H9 (cell line): Measurements from ENCODE around the gene HACD1. TPM values are rescaled to one million over a fixed set of nuclear protein-coding genes. Genes with fewer than 3 reads are reported as not detected.

Source experiments
- DNase-seq: peaks from one replicate; pipeline ENCODE4 v3.0.0-alpha.2; 2017
- H2AFZ ChIP-seq: one replicate; pipeline ENCODE4 v1.6.1; 2013; ENCODE audit warnings: mild to moderate bottlenecking, low read length, control low read depth, moderate library complexity
- H2AK5ac ChIP-seq: 2 replicates; pipeline ENCODE4 v1.6.1; 2013; ENCODE audit warnings: low read length, control low read depth, mixed read lengths; ENCODE audit not compliant: insufficient read length
- H2BK120ac ChIP-seq: one replicate; pipeline ENCODE4 v1.6.1; 2013; ENCODE audit warnings: low read depth, mild to moderate bottlenecking, low read length, control low read depth, inconsistent platforms; ENCODE audit not compliant: poor library complexity, severe bottlenecking
- H2BK12ac ChIP-seq: 2 replicates; pipeline ENCODE4 v1.6.1; 2013; ENCODE audit warnings: low read length, control low read depth, mixed read lengths, low read depth; ENCODE audit not compliant: insufficient read length
- H2BK15ac ChIP-seq: 2 replicates; pipeline ENCODE4 v1.6.1; 2013; ENCODE audit warnings: low read depth, low read length, control low read depth
- H2BK20ac ChIP-seq: one replicate; pipeline ENCODE4 v1.6.1; 2013; ENCODE audit warnings: low read depth, mild to moderate bottlenecking, low read length, control low read depth, inconsistent platforms; ENCODE audit not compliant: poor library complexity, severe bottlenecking
- H2BK5ac ChIP-seq: 2 replicates; pipeline ENCODE4 v1.6.1; 2013; ENCODE audit warnings: low read length, control low read depth, mixed read lengths; ENCODE audit not compliant: insufficient read length
- H3K14ac ChIP-seq: 2 replicates; pipeline ENCODE4 v1.6.1; 2013; ENCODE audit warnings: low read length, control low read depth; ENCODE audit not compliant: insufficient read depth
- H3K18ac ChIP-seq: 2 replicates; pipeline ENCODE4 v1.6.1; 2013; ENCODE audit warnings: low read depth, mild to moderate bottlenecking, mixed read lengths, low read length, control low read depth; ENCODE audit not compliant: insufficient read length
- H3K23ac ChIP-seq: 2 replicates; pipeline ENCODE4 v1.6.1; 2013; ENCODE audit warnings: low read length, control low read depth, mixed read lengths, low read depth; ENCODE audit not compliant: insufficient read length
- H3K23me2 ChIP-seq: 2 replicates; pipeline ENCODE4 v1.6.1; 2013; ENCODE audit warnings: low read depth, mild to moderate bottlenecking, mixed read lengths, low read length, control low read depth; ENCODE audit not compliant: insufficient read length, poor library complexity, severe bottlenecking
- H3K27ac ChIP-seq: 2 replicates; pipeline ENCODE4 v1.5.1; 2013; ENCODE audit warnings: low read length, control low read depth, mixed read lengths, low read depth; ENCODE audit not compliant: insufficient read length
- H3K27me3 ChIP-seq: 2 replicates; pipeline ENCODE4 v1.6.1; 2013; ENCODE audit warnings: low read length, control low read depth, inconsistent platforms; ENCODE audit not compliant: insufficient read depth
- H3K4ac ChIP-seq: 2 replicates; pipeline ENCODE4 v1.6.1; 2013; ENCODE audit warnings: low read depth, mild to moderate bottlenecking, control low read depth, inconsistent platforms, low read length, moderate library complexity
- H3K4me1 ChIP-seq: 2 replicates; pipeline ENCODE4 v1.6.1; 2013; ENCODE audit warnings: low read length, control low read depth, inconsistent platforms; ENCODE audit not compliant: insufficient read depth
- H3K4me2 ChIP-seq: 2 replicates; pipeline ENCODE4 v1.6.1; 2013; ENCODE audit warnings: low read length, control low read depth, mixed read lengths; ENCODE audit not compliant: insufficient read length, insufficient read depth
- H3K56ac ChIP-seq: 2 replicates; pipeline ENCODE4 v1.6.1; 2013; ENCODE audit warnings: low read depth, mild to moderate bottlenecking, mixed read lengths, low read length, control low read depth; ENCODE audit not compliant: insufficient read length
- H3K79me1 ChIP-seq: 2 replicates; pipeline ENCODE4 v1.6.1; 2013; ENCODE audit warnings: low read depth, mild to moderate bottlenecking, moderate library complexity, low read length, control low read depth, inconsistent platforms; ENCODE audit not compliant: insufficient read depth, poor library complexity, severe bottlenecking
- H3K79me2 ChIP-seq: 2 replicates; pipeline ENCODE4 v1.6.1; 2013; ENCODE audit warnings: low read length, control low read depth, inconsistent platforms; ENCODE audit not compliant: insufficient read depth
- H3K9ac ChIP-seq: 2 replicates; pipeline ENCODE4 v1.6.1; 2013; ENCODE audit warnings: low read length, control low read depth, mixed read lengths; ENCODE audit not compliant: insufficient read length; ENCODE audit errors: extremely low read depth
- H3K9me3 ChIP-seq: one replicate; pipeline ENCODE4 v1.6.1; 2013; ENCODE audit warnings: low read depth, low read length, inconsistent platforms; ENCODE audit not compliant: control insufficient read depth
- H3T11ph ChIP-seq: one replicate; pipeline ENCODE4 v1.6.1; 2013; ENCODE audit warnings: mild to moderate bottlenecking, low read length, control low read depth, inconsistent platforms
- H4K20me1 ChIP-seq: one replicate; pipeline ENCODE4 v1.6.1; 2013; ENCODE audit not compliant: control insufficient read depth, insufficient read length, insufficient read depth
- H4K5ac ChIP-seq: 2 replicates; pipeline ENCODE4 v1.6.1; 2013; ENCODE audit warnings: low read depth, mild to moderate bottlenecking, mixed read lengths, low read length, control low read depth; ENCODE audit not compliant: insufficient read length
- H4K8ac ChIP-seq: replicated peaks from 2 replicates; pipeline ENCODE4 v1.6.1; 2013; ENCODE audit warnings: low read length, control low read depth, mixed read lengths, low read depth; ENCODE audit not compliant: insufficient read length
- H4K91ac ChIP-seq: 2 replicates; pipeline ENCODE4 v1.6.1; 2013; ENCODE audit warnings: low read depth, mild to moderate bottlenecking, moderate library complexity, mixed read lengths, low read length, control low read depth; ENCODE audit not compliant: insufficient read length
- H3K27ac Mint-ChIP-seq, 3 experiments: 2 replicates in 2 of 3; 3 replicates in 1 of 3; pipeline ENCODE4 v1.8.0; 2020 to 2021; ENCODE audit warnings: mixed read lengths in 3 of 3, mild to moderate bottlenecking in 1 of 3, moderate library complexity in 1 of 3
- H3K27me3 Mint-ChIP-seq: 2 replicates; pipeline ENCODE4 v1.8.0; 2021; ENCODE audit warnings: low read depth, mild to moderate bottlenecking, moderate library complexity, mixed read lengths
- H3K36me3 Mint-ChIP-seq, 3 experiments: 2 replicates in 2 of 3; 3 replicates in 1 of 3; pipeline ENCODE4 v1.8.0; 2020 to 2021; ENCODE audit warnings: low read depth in 3 of 3, mixed read lengths in 3 of 3; ENCODE audit not compliant: insufficient read depth in 1 of 3
- H3K4me1 Mint-ChIP-seq, 2 experiments: 2 replicates each; pipeline ENCODE4 v1.8.0; 2020; ENCODE audit warnings: mixed read lengths in 2 of 2
- H3K4me3 Mint-ChIP-seq, 2 experiments: 2 replicates in 1 of 2; 3 replicates in 1 of 2; pipeline ENCODE4 v1.8.0; 2020 to 2021; ENCODE audit warnings: mild to moderate bottlenecking in 2 of 2, mixed read lengths in 2 of 2, moderate library complexity in 1 of 2
- H3K9me3 Mint-ChIP-seq, 2 experiments: 2 replicates in 1 of 2; 3 replicates in 1 of 2; pipeline ENCODE4 v1.8.0; 2020; ENCODE audit warnings: mild to moderate bottlenecking in 2 of 2, mixed read lengths in 2 of 2, moderate library complexity in 1 of 2
- CTCF ChIP-seq: fragments of 200-600 bp; sonication (generic); conservative IDR thresholded peaks from 3 replicates; pipeline ENCODE4 v1.8.0; 2021; ENCODE audit warnings: antibody characterized with exemption, mild to moderate bottlenecking
- WGBS: extraction: QIAGEN DNeasy Blood & Tissue Kit; methylation state at CpG from one replicate; pipeline ENCODE4 v1.1.7; 2013; ENCODE audit warnings: missing lambda C conversion rate, low lambda C conversion rate, mixed read lengths; ENCODE audit not compliant: insufficient read length; ENCODE audit errors: extremely low coverage; 5-methylcytosine and 5-hydroxymethylcytosine counted together
- total RNA-seq: library from RNA; stranded (reverse); gene quantifications from 2 replicates; pipeline ENCODE4 v1.2.1, GENCODE V29; 2021

The HACD1 gene
- total RNA-seq, 1 experiment from 2014 or later: 25.0 TPM

- DNase-seq: no peak
- H3T11ph ChIP-seq: no peak overlapping the region
- no peak overlapping the region for H3K23ac ChIP-seq
- H3K27me3 Mint-ChIP-seq: no peaks in the 10 kb centered on the region
- H3K23me2 ChIP-seq: no peaks in the 10 kb centered on the region
- H2AK5ac ChIP-seq: no peak overlapping the region
- H3K9me3 ChIP-seq: no peaks in the 10 kb centered on the region
- WGBS: no CpG with 5 or more reads among the region's 9 CpGs
- no peaks in the 10 kb centered on the region for H3K4me1 Mint-ChIP-seq
- no peak overlapping the region for H3K9ac ChIP-seq
- H4K5ac ChIP-seq: no peak overlapping the region
- H3K36me3 Mint-ChIP-seq: peaks cover 0 to 7% (median 5%) of the 10 kb centered on the region in 3 experiments; a peak in 1 of 7 replicates
- no peak overlapping the region for H3K14ac ChIP-seq
- H2BK15ac ChIP-seq: no peak overlapping the region
- H3K4ac ChIP-seq: no peak overlapping the region
- no peak overlapping the region for H3K4me3 Mint-ChIP-seq
- H2AFZ ChIP-seq: no peak overlapping the region
- no peak overlapping the region for H4K91ac ChIP-seq
- no peak overlapping the region for H4K8ac ChIP-seq
- no peak overlapping the region for H3K27ac ChIP-seq
- H2BK20ac ChIP-seq: no peak overlapping the region
- H3K18ac ChIP-seq: no peak overlapping the region
- no peak overlapping the region for H3K4me2 ChIP-seq
- H3K27ac Mint-ChIP-seq: no peak overlapping the region
- H2BK12ac ChIP-seq: no peak overlapping the region
- TF ChIP-seq CTCF: peak; percentile 89
- no peaks in the 10 kb centered on the region for H4K20me1 ChIP-seq
- no peaks in the 10 kb centered on the region for H3K9me3 Mint-ChIP-seq
- H3K79me1 ChIP-seq: no peaks in the 10 kb centered on the region
- H3K27me3 ChIP-seq: no peaks in the 10 kb centered on the region
- H2BK5ac ChIP-seq: no peak overlapping the region
- H2BK120ac ChIP-seq: no peak overlapping the region
- H3K56ac ChIP-seq: no peak overlapping the region
- no peaks in the 10 kb centered on the region for H3K79me2 ChIP-seq
- no peaks in the 10 kb centered on the region for H3K4me1 ChIP-seq
Observed at GRCh38 chr10:17607603-17608332, 9.4 kb downstream of the HACD1 start.
